NCI-H1092 (cell line): Measurements from ENCODE around the gene EME2.
A peak's percentile ranks its signal among the peaks of the same experiment; 100 is the strongest.
"Not testable (repeated sequence)": the region's sequence is repeated elsewhere in the genome, so short reads cannot be mapped to it uniquely, and the experiment has no call there.

Source experiments
- DNase-seq: peaks from one replicate; lab custom pipeline; 2025; lab: John Stamatoyannopoulos, UW

Gene EME2

GRCh38 chr16:1791256-1791942 lies 18.8 kb downstream of the EME2 start:
- no peak for DNase-seq

- DNase-seq: no peak
Measured at GRCh38 chr16:1791943-1792812, 19.6 kb downstream of the EME2 start.

- DNase-seq: no peak
Measured at GRCh38 chr16:1792836-1793577, 20.4 kb downstream of the EME2 start.

DNA sequence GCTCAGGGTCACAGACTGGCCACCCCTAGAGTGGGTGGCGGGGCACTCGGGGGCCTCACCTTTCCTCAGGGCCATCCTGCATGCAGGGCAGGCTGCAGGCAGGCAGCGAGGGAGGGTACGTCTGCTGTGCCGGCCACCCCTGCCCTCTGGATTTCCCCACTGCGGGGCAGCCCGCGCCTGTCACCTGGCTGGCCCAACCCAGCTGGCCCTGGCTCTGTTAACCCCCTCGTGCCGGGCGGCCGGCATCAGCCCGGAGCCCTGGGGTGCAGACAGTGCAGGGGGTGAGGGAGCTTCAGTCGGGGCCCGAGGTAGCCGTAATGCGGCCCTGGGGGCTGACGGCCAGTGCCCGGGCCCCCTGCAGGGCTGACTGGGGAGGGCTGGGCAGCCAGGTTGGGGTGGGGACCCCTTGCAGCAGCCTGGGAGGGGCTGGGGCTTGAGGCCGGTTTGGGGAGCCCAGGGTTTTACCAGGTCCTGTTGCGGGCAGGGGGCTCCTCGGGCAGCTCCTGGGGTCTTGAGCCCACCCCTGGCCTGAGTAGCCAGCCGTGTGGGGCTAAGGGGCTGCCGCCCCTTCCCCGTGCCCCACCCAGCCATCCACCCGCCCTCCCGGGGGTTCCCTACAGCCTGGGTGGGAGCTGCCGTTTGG lies 21.1 kb downstream of the EME2 start, which contains the start of gene IGFALS:
IGFALS (minus strand) TSS at position 128 of the 643 bp plus-strand sequence; CDS start at position 75, 53 bp downstream.
- DNase-seq: no peak

DNA sequence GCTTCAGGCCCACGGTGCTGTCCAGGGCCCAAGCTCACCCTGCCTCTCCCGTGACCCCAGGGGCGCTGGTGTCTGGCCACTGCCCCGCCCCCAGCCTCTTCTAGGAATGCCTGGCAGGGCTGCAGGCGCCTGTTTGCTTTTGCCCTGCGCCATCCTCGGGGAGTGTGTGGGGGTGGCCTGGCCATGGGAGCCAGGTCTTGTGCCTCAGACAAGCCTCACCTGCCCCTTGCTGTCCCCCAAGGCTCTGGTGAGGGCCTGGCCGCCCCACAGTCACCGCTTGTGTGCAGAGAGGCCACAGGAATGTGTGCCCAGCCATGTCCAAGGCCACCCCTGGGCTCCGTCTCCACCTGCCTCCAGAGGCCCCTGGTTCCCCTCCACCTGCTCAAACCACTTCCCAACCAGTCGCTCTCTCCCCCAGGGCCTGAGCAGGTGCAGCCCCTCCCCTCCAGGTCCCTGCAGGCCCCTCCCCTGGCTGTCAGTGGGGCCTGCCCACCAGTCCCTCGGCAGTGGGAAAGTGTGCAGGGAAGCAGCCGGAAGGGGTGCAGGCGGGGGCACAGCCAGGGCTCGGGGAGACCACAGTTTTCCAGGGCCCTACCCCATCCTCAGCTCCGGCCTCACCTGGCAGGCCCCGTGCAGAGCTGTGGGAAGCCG lies 21.7 kb downstream of the EME2 start:
- no peak for DNase-seq

GRCh38 chr16:1794908-1795666 lies 22.5 kb downstream of the EME2 start:
- DNase-seq: no peak

GRCh38 chr16:1799263-1799662 lies 26.7 kb downstream of the EME2 start:
- not testable (repeated sequence) for DNase-seq

DNA sequence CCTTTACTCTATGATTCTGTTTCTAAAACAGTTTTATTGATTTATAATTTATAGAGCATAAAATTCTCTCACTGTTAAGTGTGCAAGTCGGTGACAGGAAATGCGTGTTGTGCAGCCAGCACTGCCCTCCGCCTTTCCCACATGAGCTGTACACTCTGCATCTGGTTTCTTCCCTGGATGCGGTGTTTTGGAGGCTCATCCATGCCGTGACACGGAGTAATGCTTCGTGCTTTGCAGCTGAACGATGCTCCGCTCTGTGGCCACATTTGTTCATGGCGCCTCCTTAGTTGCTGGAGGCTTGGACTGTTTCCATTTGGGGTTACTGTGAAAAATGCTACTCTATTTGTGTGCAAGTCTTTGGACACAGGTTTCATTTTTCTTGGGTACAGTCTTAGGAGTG lies 28.1 kb downstream of the EME2 start:
- no peak for DNase-seq

GRCh38 chr16:1807626-1808025 lies 35.0 kb downstream of the EME2 start:
- no peak for DNase-seq

GRCh38 chr16:1808691-1809090 lies 36.1 kb downstream of the EME2 start:
- DNase-seq: no peak

DNA sequence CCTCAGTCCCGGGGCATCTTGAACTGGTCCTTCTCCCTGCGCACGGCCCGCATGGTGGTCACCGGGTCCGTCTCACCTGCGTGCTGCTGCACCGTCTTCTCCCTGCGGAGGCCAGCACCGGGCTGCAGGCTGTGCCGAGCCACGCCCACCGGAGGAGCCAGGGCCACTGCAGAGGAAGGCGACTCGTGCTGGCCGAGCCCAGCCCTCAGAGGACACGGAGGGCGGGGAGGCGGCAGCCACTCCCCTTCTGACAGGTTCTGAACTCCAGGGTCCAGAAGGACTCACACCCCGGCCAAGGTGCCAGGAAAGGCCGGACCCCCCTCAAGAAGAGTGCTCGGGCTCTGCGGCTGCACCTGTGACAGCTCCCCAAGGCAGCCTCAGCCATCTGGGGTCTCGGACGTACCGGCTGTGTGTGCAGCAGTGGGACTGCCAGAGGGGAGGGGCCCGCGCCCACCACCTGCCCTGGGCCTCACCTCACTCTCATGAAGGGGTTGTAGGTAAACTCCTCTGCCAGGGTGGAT lies 36.7 kb downstream of the EME2 start:
- no peak for DNase-seq

DNA sequence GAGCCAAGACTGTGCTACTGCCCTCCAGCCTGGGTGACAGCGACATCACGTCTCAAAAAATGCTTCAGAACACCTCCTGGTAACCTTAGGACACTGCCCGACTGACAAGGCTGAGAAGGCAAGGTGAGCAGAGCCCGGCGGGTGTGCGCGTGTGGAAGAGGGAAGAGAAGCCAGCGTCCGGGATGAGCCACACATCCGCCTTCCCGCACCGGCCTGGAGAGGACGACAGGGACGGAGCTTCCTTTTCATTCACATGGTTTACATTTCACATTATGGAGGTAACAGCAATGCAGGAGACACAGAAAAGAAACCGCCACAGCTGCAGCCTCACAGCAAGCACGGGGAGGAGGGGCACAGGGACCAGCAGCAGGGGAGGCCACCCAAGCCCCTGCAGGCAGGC lies 37.5 kb downstream of the EME2 start:
- no peak for DNase-seq

GRCh38 chr16:1810536-1810935 lies 37.9 kb downstream of the EME2 start:
- DNase-seq: no peak

GRCh38 chr16:1812732-1813163 lies 40.1 kb downstream of the EME2 start:
- peak; percentile 64 for DNase-seq

DNA sequence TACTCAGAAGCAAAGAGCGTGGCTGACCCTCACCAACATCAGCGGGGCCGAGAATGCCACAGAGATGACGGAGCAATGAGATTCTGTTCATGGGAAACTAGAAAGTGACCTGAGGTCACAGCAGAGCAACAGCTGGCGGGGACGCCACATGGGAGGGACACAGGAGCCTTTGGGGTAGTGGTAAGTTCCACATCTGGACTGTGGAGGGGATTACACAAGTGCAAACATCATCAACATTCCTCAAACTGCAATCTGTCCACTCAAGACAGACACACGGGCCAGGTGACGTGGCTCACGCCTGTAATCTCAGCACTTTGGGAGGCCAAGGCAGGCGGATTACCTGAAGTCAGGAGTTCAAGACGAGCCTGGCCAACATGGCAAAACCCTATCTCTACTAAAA lies 42.9 kb downstream of the EME2 start:
- no peak for DNase-seq

DNA sequence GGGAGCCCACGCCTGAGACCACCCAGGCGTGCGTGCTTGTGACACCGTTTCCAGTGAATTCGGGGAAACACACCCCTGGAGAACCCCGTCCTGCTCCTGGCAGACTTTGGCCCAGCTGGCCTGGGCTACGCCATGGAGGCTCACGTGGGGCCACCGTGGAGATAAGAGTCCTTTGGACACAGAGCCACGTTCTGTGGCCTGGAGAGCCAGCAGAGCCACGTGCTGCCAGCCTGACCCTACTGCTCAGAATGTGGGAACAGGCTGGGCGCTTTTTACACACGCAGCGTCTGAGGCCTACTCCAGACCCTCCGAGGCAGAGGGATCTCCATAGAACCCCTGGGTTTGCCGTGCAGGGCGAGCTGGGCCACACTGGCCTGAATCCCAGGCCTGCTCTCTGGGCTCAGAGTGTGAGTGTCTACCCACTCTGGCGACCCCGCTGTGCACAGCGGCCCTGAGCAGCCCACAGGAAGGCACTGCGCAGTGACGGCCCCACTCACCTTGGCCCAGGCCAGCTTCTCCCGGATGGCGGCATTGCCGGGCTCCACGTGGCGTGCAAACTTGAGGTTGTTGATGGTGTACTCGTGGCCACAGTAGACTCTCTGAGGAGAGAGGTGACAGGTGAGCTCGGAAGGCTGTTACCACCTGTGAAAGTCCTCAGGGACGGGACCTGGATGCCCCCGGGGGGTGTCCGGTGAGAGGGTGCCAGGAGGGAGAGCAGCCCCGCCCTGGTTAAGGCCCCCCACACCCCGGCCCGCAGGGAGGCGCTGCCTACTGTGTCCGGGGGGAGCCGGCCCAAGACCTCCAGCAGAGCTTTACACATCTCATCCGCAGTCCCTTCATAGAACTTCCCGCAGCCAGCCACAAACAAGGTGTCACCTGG lies 44.0 kb downstream of the EME2 start:
- no peak for DNase-seq

GRCh38 chr16:1817276-1817589 lies 44.6 kb downstream of the EME2 start:
- no peak for DNase-seq

GRCh38 chr16:1817716-1818115 lies 45.1 kb downstream of the EME2 start:
- DNase-seq: no peak

DNA sequence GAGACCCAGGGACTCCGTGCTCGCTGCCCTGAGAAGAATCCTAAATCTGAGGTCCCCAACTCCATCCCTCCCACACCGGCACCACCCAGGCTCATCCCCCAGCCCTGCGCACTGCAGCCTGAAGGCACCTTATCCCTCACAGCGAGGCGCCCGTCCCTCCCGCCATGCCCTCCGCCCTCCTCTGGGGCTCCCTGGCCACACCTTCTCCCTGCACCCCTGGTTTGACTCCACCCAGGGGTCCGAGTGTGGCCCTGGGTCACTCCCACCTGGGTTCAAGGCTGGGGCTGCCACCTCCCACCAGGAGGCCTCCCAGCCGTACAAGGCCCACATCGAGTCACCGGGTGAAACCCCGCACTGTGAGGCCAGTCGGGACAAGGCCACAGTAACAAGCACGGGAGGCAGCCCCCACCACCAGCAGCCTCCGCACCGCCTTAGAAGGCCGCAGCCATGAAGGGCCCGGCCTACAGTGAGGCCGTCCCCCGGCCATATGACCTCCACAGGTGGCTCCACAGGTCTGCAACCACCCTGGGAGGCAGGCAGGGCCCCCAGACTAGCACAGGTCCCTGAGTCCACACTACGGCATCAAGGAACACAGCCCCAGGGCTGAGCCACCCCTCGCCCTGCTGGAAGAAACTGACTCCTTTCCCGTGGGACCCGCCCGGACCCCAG lies 45.7 kb downstream of the EME2 start:
- no peak for DNase-seq
